CD4-positive, alpha-beta T cell treated with Interleukin-15 for 1 hour (primary cell): Measurements from ENCODE around the gene TARS1.

Experiments
- DNase-seq: peaks from one replicate; pipeline ENCODE4 v3.0.0-alpha.2; 2020

Gene TARS1

GRCh38 chr5:33441241-33442177 is 744 bp downstream of the TARS1 start:
- no peak for DNase-seq

DNA sequence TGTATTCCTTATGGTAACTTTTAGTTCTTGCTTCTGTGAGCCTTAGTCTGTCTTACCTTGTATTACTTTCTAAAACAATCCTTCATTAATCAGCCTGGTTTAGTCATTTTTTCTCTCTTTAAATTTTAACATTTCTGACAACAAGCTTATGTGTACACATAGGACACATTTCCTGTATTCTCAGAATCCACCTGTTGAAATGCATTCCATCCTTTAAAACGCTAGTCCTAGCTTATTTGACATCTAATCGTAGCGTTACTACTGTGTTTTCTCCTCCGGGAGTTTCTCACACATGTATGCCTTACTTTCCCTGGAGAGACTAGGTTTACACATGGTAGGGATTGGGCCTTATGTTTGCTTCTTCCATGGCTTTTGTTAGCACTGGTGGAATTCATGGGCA is 3.8 kb downstream of the TARS1 start:
- DNase-seq: no peak

GRCh38 chr5:33445798-33446197 is 5.0 kb downstream of the TARS1 start:
- DNase-seq: no peak

- no peak for DNase-seq
These were observed 7.4 kb downstream of the TARS1 start for GRCh38 chr5:33448118-33448517.

DNA sequence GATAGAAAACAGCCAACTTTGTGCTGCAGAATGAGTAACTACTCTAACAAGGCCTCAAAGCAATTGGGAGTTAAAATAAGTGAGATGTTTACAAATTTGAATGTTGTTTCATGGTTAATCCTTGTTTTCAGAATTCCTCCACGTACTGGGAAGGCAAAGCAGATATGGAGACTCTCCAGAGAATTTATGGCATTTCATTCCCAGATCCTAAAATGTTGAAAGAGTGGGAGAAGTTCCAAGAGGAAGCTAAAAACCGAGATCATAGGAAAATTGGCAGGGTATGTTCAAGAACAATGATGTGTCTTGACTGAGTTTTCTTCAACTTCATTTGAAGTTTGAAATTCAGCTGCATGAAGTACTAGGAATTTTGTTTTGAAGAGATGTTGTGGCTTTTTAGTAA is 16.4 kb downstream of the TARS1 start:
- no peak for DNase-seq

DNA sequence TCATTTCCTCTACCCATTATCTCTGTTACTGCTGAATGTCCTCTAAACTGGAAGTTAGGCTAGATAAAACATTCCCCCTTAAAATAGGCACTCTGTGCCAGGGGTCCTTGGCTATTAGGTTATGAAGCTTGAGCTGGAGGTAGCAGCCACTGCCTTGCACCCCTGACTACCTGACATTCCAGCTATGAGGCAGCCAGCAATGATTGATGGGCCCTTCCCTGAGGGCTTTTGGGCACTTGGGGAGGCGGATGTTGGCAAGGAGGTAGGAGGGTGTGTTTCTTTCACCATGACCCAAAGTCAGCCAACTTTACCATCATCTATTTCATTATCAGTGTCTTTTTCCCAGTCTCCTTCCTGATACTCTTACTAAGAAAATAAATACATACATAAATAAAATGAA is 17.1 kb downstream of the TARS1 start:
- no peak for DNase-seq

DNA sequence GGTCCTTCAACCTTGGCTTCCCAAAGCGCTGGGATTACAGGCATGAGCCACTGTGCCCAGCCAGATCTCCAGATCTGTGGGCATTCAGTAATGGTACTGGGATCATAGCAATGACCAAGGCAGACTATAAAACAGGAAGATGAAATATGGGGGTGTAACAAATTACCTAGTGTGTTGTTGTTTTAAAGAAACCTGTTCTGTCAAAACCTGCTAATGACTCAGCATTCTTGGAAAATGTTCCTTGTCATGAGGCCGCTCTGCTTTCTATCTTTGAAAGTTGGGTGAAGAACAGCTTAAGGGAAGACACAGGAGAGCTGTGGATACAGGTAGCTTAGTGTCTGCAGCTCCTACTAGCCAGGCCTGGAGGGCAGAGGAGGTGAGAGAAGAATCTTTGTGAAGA is 19.4 kb downstream of the TARS1 start:
- DNase-seq: no peak

DNA sequence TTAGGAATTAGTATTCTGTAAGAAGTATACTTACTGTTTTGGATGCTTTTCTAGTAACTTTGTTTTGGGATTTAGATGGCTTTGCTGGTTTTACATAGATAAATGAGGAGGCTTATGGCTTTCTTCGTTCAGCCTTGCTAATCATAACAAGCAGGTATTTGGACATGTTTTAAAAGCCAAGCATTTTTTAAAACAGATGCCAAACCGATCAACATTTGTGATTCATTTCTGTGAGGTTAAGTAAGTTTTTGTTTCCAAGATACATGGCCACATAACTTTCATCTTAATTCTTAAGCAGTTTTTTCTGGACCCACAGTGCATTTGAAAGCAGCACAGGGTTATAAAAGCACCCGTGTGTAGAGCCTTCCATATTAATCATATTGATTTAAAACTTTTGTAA is 21.7 kb downstream of the TARS1 start:
- DNase-seq: no peak

- DNase-seq: no peak
These were observed 24.4 kb downstream of the TARS1 start for GRCh38 chr5:33465120-33465519.

- no peak for DNase-seq
These were observed 28.1 kb downstream of the TARS1 start for GRCh38 chr5:33468775-33469435.

DNA sequence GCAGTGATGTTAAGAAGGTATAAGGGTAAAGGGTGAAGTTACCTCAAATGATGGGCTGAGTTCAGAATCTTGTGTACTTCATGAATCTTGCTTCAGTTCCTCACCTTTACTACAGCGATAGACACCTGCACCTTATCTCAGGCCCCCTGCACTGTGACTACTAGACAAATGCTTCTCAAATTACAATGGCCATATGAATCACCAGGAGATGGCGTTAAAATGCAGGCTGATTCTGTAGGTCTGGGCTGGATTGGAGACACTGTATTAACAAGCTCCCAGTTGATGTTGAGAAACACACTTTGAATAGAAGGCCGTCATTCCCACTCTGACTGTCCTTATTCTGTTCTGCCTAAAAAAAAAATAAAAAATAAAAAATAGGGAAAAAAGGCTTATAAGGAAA is 29.8 kb downstream of the TARS1 start:
- no peak for DNase-seq

DNA sequence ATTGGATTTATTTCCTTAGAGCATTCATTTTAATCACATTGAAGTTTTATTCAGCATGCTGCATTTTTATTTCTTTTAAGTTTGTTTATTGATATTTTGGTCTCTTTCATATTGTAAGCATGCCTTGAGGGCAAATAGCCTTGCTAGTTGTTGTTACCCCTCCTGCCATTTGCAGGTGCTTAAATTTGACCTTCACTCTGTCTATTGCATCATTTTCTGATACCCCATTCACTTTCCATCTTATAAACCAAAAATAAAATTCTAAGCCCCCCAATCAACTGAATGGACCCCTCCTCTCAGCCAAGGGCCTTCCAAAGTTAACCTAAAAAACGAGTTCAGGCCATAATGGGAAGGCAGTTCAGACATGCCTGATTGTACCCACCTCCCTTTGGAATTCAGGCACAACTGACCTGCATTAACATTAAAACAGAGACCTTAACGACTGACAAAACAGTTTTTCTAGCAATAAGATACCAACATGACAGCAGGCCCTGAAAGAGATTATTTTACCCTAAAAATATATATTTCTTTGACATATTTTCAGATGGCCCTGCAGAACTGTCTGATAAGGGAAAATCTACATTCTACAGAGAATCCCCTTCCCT is 32.1 kb downstream of the TARS1 start:
- DNase-seq: no peak

- no peak for DNase-seq
These were observed 33.2 kb downstream of the TARS1 start for GRCh38 chr5:33474004-33474403.

GRCh38 chr5:33474931-33475499 is 34.2 kb downstream of the TARS1 start:
- no peak for DNase-seq

GRCh38 chr5:33475706-33476105 is 34.9 kb downstream of the TARS1 start:
- DNase-seq: no peak

GRCh38 chr5:33476992-33477391 is 36.2 kb downstream of the TARS1 start:
- no peak for DNase-seq

DNA sequence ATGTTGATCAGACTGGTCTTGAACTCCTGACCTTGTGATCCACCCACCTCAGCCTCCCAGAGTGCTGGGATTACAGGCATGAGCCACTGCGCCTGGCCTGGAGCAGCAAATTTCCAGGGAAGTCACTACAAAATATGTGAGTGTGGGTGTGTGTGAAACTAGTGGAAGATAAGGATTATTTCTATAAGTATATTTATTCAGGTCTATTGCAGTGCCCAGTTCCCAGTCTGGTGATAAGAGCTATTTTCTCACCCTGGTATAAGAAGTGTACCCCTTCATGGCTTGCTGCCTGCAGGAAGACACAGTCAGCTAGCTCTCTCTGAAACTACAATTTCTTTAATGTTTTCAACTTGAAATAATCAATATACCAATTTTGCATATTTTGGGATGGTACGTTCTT is 37.1 kb downstream of the TARS1 start:
- DNase-seq: no peak

DNA sequence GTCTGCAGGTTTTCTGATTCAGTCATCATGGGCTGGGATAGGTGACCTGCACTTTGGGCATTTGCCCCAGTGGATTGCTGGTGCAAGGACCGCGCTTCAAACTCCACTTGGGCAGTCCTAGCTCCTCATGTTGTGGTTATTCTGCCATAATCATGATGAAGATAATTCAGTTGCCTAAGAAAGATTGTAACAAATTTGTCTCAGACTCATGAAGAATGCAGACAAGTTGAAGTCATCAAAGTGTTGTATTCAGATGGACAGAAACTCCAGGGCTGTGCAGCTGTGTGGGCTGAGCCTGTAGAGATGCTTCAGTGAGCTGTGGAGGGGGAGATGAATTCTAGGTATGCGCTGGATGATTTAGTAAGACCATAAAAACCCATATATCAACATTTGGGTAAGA is 38.5 kb downstream of the TARS1 start:
- no peak for DNase-seq

- DNase-seq: no peak
These were observed 40.1 kb downstream of the TARS1 start for GRCh38 chr5:33480876-33481275.

- no peak for DNase-seq
These were observed 41.6 kb downstream of the TARS1 start for GRCh38 chr5:33482335-33482734.

GRCh38 chr5:33487236-33487635 is 46.5 kb downstream of the TARS1 start:
- DNase-seq: no peak

DNA sequence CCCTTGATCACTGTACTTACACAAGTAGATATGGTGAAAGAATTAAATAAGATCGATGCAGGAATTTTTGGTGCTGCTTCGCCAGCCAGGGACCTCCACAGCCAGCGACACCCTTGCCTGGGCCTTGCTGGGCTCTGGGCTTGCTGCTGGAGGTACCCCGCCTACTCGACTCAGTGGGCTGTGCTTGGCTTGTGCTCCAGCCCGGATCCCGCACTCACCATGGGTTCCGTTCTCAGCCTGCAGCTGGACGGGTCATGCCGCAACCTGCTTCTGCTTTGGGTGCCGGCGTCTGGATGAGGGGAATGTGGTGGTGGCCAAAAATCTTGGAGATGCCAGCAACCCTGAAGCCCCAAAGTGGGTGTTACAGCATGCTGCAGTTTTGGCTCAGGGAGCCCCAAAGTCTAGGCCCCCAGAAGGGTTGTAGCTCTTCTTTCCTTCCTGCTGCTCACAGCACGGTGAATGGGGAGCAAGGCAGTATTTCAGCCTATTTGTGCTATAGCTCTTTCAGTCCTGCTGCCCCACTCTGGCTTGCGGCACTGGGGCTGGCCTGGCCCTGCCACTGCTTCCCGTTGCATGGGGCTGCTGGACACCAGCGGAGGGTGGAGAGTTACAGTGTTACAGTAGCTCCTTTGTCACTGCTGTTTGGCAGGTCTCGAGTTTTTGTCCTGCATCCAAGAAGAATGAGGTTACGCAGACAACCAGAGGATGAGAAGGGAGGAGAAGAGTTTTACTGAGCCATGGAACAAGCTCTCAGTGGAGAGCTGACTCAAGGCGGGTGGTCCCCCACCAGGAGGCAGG is 48.0 kb downstream of the TARS1 start:
- no peak for DNase-seq
